GM21825 (cell line): ENCODE measurements around the gene PDXDC1.
"Not testable (repeated sequence)": the region's sequence is repeated elsewhere in the genome, so short reads cannot be mapped to it uniquely, and the experiment has no call there.

ENCODE experiments used
- ATAC-seq: cut with Tn5 transposase; IDR thresholded peaks from one replicate; pipeline ENCODE4 v1.9.1; 2021; ENCODE audit warnings: mild to moderate bottlenecking, moderate library complexity; ENCODE audit not compliant: unreplicated experiment

Gene PDXDC1

DNA sequence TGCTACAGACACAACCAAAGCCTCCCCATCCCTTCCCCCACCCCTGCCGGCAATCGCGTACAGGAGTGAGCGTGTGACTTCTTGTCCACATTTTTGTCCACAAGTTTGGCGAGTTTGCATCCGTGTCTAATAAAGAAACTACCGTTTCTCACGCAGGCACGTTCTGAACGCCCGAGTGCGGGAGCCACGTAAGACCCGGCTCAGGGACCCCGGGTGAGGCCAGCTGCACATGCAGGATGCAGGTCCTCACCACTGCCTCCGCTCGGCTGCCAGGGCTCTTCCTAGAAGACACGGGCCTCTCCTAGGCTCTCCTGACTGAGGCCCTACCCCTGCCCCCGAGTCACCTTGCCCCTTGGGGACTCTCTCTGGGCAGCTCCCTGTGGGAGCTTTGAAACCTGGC is 174.0 kb downstream of the PDXDC1 start:
- not testable (repeated sequence) for ATAC-seq

- not testable (repeated sequence) for ATAC-seq
Observed at GRCh38 chr16:15149260-15149659, 174.4 kb downstream of the PDXDC1 start.

GRCh38 chr16:15154005-15154404 is 179.2 kb downstream of the PDXDC1 start:
- ATAC-seq: not testable (repeated sequence)

GRCh38 chr16:15154650-15155562 is 180.1 kb downstream of the PDXDC1 start:
- ATAC-seq: not testable (repeated sequence)

- ATAC-seq: not testable (repeated sequence)
Observed at GRCh38 chr16:15157644-15158043, 182.8 kb downstream of the PDXDC1 start.

- ATAC-seq: not testable (repeated sequence)
Observed at GRCh38 chr16:15159671-15160070, 184.8 kb downstream of the PDXDC1 start.

- ATAC-seq: not testable (repeated sequence)
Observed at GRCh38 chr16:15160571-15160970, 185.7 kb downstream of the PDXDC1 start.

- not testable (repeated sequence) for ATAC-seq
Observed at GRCh38 chr16:15163055-15163454, 188.2 kb downstream of the PDXDC1 start.

DNA sequence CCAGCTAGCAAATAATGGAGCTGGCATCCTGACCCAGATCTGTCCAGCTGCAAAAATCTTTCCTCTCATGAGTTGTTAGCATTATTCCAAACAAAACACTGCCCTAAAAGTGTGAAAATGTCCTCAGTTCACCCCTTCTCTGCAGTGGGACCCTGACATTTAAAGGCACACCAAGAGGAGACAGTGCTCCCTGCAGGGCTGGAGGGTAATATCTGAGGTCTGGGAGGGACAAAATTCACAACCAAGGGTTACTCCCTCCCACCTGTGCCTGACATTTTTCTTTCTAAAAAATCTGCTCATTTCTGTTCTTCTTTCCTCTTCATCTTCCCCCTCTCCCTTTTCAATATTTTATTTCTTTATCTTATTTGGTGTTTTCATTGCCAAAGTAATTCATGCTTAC is 191.4 kb downstream of the PDXDC1 start:
- ATAC-seq: not testable (repeated sequence)

DNA sequence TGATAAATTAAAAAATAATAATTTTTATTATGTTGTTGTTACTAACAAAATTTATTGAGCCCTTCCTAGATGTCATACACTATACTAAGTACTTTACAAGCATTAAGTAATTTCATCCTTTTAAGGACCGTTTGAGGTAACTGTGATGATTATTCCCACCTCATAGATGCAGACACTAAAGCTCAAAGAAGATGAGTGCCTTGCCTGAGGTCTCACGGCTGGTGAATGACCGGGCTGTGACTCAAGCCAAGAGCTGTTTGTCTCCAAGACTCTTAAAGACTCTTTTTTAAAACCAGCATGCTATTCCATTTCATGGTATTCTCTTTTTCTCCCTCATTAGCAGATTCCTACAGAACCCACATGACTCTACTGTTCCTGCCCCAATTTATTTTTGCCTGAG is 193.5 kb downstream of the PDXDC1 start:
- ATAC-seq: not testable (repeated sequence)

DNA sequence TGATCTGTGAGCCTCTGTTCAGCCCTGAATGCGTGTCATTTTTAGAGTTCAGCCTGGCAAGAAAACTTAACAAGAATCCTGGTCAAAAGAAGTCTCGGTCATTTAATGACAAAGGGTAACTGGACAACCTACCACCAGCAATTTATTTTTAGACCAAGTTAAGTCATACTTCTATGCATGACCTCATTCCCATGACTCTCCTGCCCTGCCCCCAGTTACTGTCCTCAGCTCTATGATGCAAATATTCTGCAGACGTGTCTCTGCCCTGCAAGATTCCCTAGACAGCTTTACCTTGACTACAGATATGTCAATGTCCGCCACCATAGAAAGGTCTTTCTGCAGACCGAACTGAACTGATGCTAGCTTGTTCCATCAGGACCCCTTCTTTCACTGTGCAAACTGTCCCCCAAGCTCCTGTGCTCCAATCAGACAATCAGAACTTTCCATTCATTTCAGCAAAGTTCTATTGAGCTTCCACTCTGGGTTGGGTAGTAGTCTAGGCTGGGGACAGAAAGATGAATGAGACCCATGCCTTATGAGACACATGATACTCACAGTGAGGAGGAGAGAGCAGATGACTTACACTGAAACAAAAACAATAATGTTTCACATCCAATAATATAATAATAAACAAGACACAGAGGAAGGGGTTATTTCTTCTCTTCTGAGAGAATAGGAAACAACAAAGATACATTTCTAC is 194.3 kb downstream of the PDXDC1 start:
- not testable (repeated sequence) for ATAC-seq

DNA sequence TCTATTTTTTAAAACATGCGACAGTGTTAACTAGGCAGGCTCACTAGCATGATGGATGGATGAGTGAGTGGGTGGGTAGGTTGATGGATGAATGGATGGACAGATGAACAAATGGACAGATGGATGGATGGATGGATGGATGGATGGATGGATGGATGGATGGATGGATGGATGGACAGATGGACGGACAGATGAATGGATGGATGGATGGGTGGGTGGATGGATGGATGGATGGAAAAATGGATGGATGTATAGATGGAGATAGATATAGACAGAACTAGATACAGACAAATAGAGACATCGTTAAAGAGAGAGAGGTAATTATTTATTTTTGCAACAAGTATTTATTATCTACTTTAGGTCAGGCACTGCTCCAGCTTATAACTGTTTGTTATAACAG is 205.1 kb downstream of the PDXDC1 start:
- ATAC-seq: not testable (repeated sequence)

GRCh38 chr16:15180946-15181345 is 206.1 kb downstream of the PDXDC1 start:
- not testable (repeated sequence) for ATAC-seq

GRCh38 chr16:15184000-15184399 is 209.2 kb downstream of the PDXDC1 start:
- ATAC-seq: not testable (repeated sequence)
